H1 (cell line): ENCODE measurements around the gene CCDC182. TPM values are rescaled to one million over a fixed set of nuclear protein-coding genes. Genes with fewer than 3 reads are reported as not detected.

Experiments
- CTCF ChIA-PET: fragments of 300-600 bp; sonication (Branson Sonifier 250); formaldehyde crosslinking; loops from one replicate; lab custom pipeline; 2021; ENCODE audit not compliant: partially characterized antibody; lab: Charles Lee
- POLR2A ChIA-PET: fragments of 300-600 bp; sonication (Branson Sonifier 250); formaldehyde crosslinking; loops from one replicate; lab custom pipeline; 2021; ENCODE audit warnings: inconsistent platforms; ENCODE audit not compliant: partially characterized antibody; lab: Charles Lee
- DNase-seq, 2 experiments: peaks; one replicate each; pipeline versions ENCODE4 v3.0.0 to v3.0.0-alpha.2; 2010 to 2022; ENCODE audit warnings: low spot score in 2 of 2, low read depth in 1 of 2, mixed read lengths in 1 of 2
- FAIRE-seq: peaks from 2 replicates; lab custom pipeline; 2011; peaks lifted over from hg19 to GRCh38; lab: Jason Lieb, UNC
- H2AFZ ChIP-seq: 2 replicates; pipeline ENCODE4 v1.8.1; 2012; ENCODE audit warnings: low read length, inconsistent platforms
- H2AK5ac ChIP-seq: 2 replicates; pipeline ENCODE4 v1.6.1; 2013; ENCODE audit warnings: low read depth, low read length
- H2BK120ac ChIP-seq: replicated peaks from 2 replicates; pipeline ENCODE3; 2013; ENCODE audit warnings: low read depth, low read length, inconsistent platforms
- H2BK12ac ChIP-seq: 2 replicates; pipeline ENCODE4 v1.6.1; 2013; ENCODE audit warnings: low read depth, low read length
- H2BK15ac ChIP-seq: 2 replicates; pipeline ENCODE4 v1.6.1; 2013; ENCODE audit warnings: low read length
- H2BK20ac ChIP-seq: 2 replicates; pipeline ENCODE4 v1.6.1; 2013; ENCODE audit warnings: low read length
- H2BK5ac ChIP-seq: 2 replicates; pipeline ENCODE4 v1.6.1; 2013; ENCODE audit warnings: low read depth, low read length
- H3K14ac ChIP-seq: 2 replicates; pipeline ENCODE4 v1.6.1; 2013; ENCODE audit warnings: inconsistent platforms; ENCODE audit not compliant: insufficient read length
- H3K18ac ChIP-seq: 2 replicates; pipeline ENCODE4 v1.6.1; 2013; ENCODE audit warnings: low read length; ENCODE audit errors: extremely low read depth
- H3K23ac ChIP-seq: 2 replicates; pipeline ENCODE4 v1.6.1; 2013; ENCODE audit warnings: inconsistent platforms; ENCODE audit not compliant: insufficient read length
- H3K23me2 ChIP-seq: 2 replicates; pipeline ENCODE4 v1.6.1; 2013; ENCODE audit warnings: low read depth, low read length
- H3K27ac ChIP-seq: 2 replicates; pipeline ENCODE4 v1.6.1; 2011; ENCODE audit warnings: low read depth, low read length, inconsistent platforms
- H3K27me3 ChIP-seq, 4 experiments: replicated peaks in 1 of 4; 1 replicate in 1 of 4; 2 replicates in 3 of 4; pipeline versions ENCODE4 v1.6.1 to v1.8.1; 2011 to 2013; ENCODE audit warnings: low read length in 3 of 4, mild to moderate bottlenecking in 3 of 4, inconsistent platforms in 2 of 4, mixed read lengths in 2 of 4, moderate library complexity in 1 of 4; ENCODE audit not compliant: control insufficient read depth in 3 of 4, insufficient read depth in 3 of 4; ENCODE audit errors: extremely low read depth in 1 of 4
- H3K36me3 ChIP-seq, 4 experiments: 2 replicates each; pipeline versions ENCODE4 v1.6.1 to v1.8.1; 2011 to 2013; ENCODE audit warnings: mild to moderate bottlenecking in 4 of 4, low read length in 3 of 4, moderate library complexity in 2 of 4, control low read depth in 1 of 4, inconsistent platforms in 1 of 4; ENCODE audit not compliant: insufficient read depth in 4 of 4, control insufficient read depth in 2 of 4
- H3K4ac ChIP-seq: replicated peaks from 2 replicates; pipeline ENCODE3; 2013; ENCODE audit warnings: low read length, low read depth, mixed read lengths, inconsistent platforms; ENCODE audit not compliant: insufficient read length
- H3K4me1 ChIP-seq, 4 experiments: replicated peaks in 1 of 4; 1 replicate in 1 of 4; 2 replicates in 3 of 4; pipeline versions ENCODE4 v1.6.1 to v1.8.1; 2011 to 2013; ENCODE audit warnings: low read length in 3 of 4, inconsistent platforms in 2 of 4, mixed read lengths in 1 of 4; ENCODE audit not compliant: insufficient read depth in 4 of 4, control insufficient read depth in 3 of 4
- H3K4me2 ChIP-seq, 2 experiments: 2 replicates each; pipeline versions ENCODE4 v1.6.1 to v1.8.1; 2011 to 2013; ENCODE audit warnings: low read depth in 2 of 2, low read length in 2 of 2, control low read depth in 1 of 2, inconsistent platforms in 1 of 2, mild to moderate bottlenecking in 1 of 2; ENCODE audit not compliant: insufficient read depth in 1 of 2
- H3K4me3 ChIP-seq, 4 experiments: fragments of 200-600, 300-600 bp in 1 of 4; sonication (generic), shearing (Covaris generic), sonication (Bioruptor Twin) in 1 of 4; 2 replicates each; pipeline versions ENCODE4 v1.5.1 to v1.8.1; 2011 to 2016; ENCODE audit warnings: low read length in 4 of 4, low read depth in 3 of 4, control low read depth in 2 of 4, inconsistent platforms in 2 of 4, mild to moderate bottlenecking in 2 of 4, mixed read lengths in 1 of 4, moderate library complexity in 1 of 4; ENCODE audit not compliant: insufficient read depth in 2 of 4; ENCODE audit errors: extremely low read depth in 1 of 4
- H3K56ac ChIP-seq: replicated peaks from 2 replicates; pipeline ENCODE3; 2013; ENCODE audit warnings: low read depth, mild to moderate bottlenecking, mixed read lengths, low read length, inconsistent platforms; ENCODE audit not compliant: insufficient read length
- H3K79me1 ChIP-seq: 2 replicates; pipeline ENCODE4 v1.6.1; 2013; ENCODE audit warnings: low read depth, low read length, control low read depth
- H3K79me2 ChIP-seq, 2 experiments: 2 replicates each; pipeline versions ENCODE4 v1.6.1 to v1.8.1; 2012 to 2013; ENCODE audit warnings: low read length in 2 of 2, mild to moderate bottlenecking in 2 of 2, inconsistent platforms in 1 of 2; ENCODE audit not compliant: insufficient read depth in 2 of 2, control insufficient read depth in 1 of 2
- H3K9ac ChIP-seq, 4 experiments: replicated peaks in 1 of 4; 1 replicate in 1 of 4; 2 replicates in 3 of 4; pipeline versions ENCODE4 v1.6.1 to v1.8.1; 2011 to 2013; ENCODE audit warnings: low read depth in 3 of 4, low read length in 3 of 4, control low read depth in 2 of 4, mild to moderate bottlenecking in 2 of 4, moderate library complexity in 2 of 4, inconsistent platforms in 1 of 4; ENCODE audit errors: extremely low read depth in 1 of 4
- H3K9me3 ChIP-seq, 2 experiments: 2 replicates each; pipeline versions ENCODE4 v1.6.1 to v1.8.1; 2012 to 2013; ENCODE audit warnings: mild to moderate bottlenecking in 2 of 2, moderate library complexity in 2 of 2, control low read depth in 1 of 2, inconsistent platforms in 1 of 2, low read depth in 1 of 2, low read length in 1 of 2, mixed read lengths in 1 of 2; ENCODE audit not compliant: insufficient read depth in 2 of 2
- H4K20me1 ChIP-seq, 2 experiments: replicated peaks in 1 of 2; 2 replicates each; pipeline versions ENCODE3 to v1.8.1; 2011 to 2013; ENCODE audit warnings: inconsistent platforms in 2 of 2, low read length in 2 of 2, mild to moderate bottlenecking in 1 of 2; ENCODE audit not compliant: insufficient read depth in 2 of 2, control insufficient read depth in 1 of 2
- H4K5ac ChIP-seq: 2 replicates; pipeline ENCODE4 v1.6.1; 2013; ENCODE audit warnings: low read length, low read depth, mixed read lengths, inconsistent platforms; ENCODE audit not compliant: insufficient read length
- H4K8ac ChIP-seq: 2 replicates; pipeline ENCODE4 v1.8.0; 2013; ENCODE audit warnings: mild to moderate bottlenecking, moderate library complexity, low read length, inconsistent platforms; ENCODE audit not compliant: insufficient read depth; ENCODE audit errors: extremely low read depth
- H4K91ac ChIP-seq: replicated peaks from 2 replicates; pipeline ENCODE3; 2013; ENCODE audit warnings: low read length, mixed read lengths, inconsistent platforms; ENCODE audit not compliant: insufficient read length
- BRCA1 ChIP-seq: IDR thresholded peaks from 2 replicates; pipeline ENCODE4 v1.6.1; 2012; ENCODE audit warnings: low read depth, low read length, improper control_type of control experiment
- CHD2 ChIP-seq: IDR thresholded peaks from 2 replicates; pipeline ENCODE4 v1.6.1; 2012; ENCODE audit warnings: low read length, improper control_type of control experiment
- EP300 ChIP-seq, 2 experiments: IDR thresholded peaks; 1 replicate in 1 of 2; 2 replicates in 1 of 2; pipeline ENCODE4 v1.6.1; 2011 to 2012; ENCODE audit warnings: low read depth in 2 of 2, low read length in 2 of 2, mild to moderate bottlenecking in 2 of 2, borderline replicate concordance in 1 of 2, inconsistent platforms in 1 of 2, moderate library complexity in 1 of 2
- GABPA ChIP-seq: IDR thresholded peaks from 2 replicates; pipeline ENCODE4 v1.6.1; 2011; ENCODE audit warnings: mild to moderate bottlenecking, low read length, moderate library complexity, borderline replicate concordance; ENCODE audit not compliant: insufficient read depth
- NRF1 ChIP-seq: IDR thresholded peaks from 2 replicates; pipeline ENCODE4 v1.6.1; 2011; ENCODE audit warnings: mild to moderate bottlenecking, low read depth, low read length, improper control_type of control experiment
- PHF8 ChIP-seq: fragments of 200-600 bp; sonication (generic); conservative IDR thresholded peaks from 2 replicates; pipeline ENCODE4 v1.7.1; 2012; ENCODE audit warnings: low read depth, mild to moderate bottlenecking, inconsistent platforms, low read length, moderate library complexity
- SRF ChIP-seq: IDR thresholded peaks from 2 replicates; pipeline ENCODE4 v1.6.1; 2011; ENCODE audit warnings: mild to moderate bottlenecking, low read depth, low read length, moderate library complexity
- SUZ12 ChIP-seq: fragments of 200-600 bp; sonication (generic); IDR thresholded peaks from 2 replicates; pipeline ENCODE4 v1.6.1; 2012; ENCODE audit warnings: mild to moderate bottlenecking, inconsistent platforms, low read length, moderate library complexity, mixed read lengths
- WGBS, 2 experiments: shearing (Covaris generic) in 1 of 2; methylation state at CpG; one replicate each; pipeline versions ENCODE4 v1.1.6 to v1.1.7; 2013 to 2015; ENCODE audit warnings: low lambda C conversion rate in 2 of 2, mixed read lengths in 2 of 2, inconsistent platforms in 1 of 2, low coverage in 1 of 2, missing lambda C conversion rate in 1 of 2; ENCODE audit not compliant: insufficient replicate concordance in 2 of 2, insufficient coverage in 1 of 2, insufficient read length in 1 of 2; ENCODE audit errors: extremely low coverage in 1 of 2, missing lambda C conversion rate in 1 of 2; 5-methylcytosine and 5-hydroxymethylcytosine counted together
- polyA plus RNA-seq, 7 experiments: library from polyadenylated mRNA; depleted of rRNA in 3 of 7; stranded (reverse) in 5 of 7; unstranded in 2 of 7; fragments of >200 nt in 5 of 7; fragments of 200-250 nt in 2 of 7; gene quantifications; 1 replicate in 5 of 7; 2 replicates in 1 of 7; 4 replicates in 1 of 7; pipeline versions ENCODE4 v1.2.1 to v1.2.3, GENCODE V29; 2011 to 2013; ENCODE audit warnings: missing spikeins in 2 of 7, mixed read lengths in 2 of 7
- total RNA-seq: library from RNA; stranded (reverse); fragmentation: NEBNext Ultra II Directional; extraction: Animal tissue kit (Norgen Biotek cat#: 25700); gene quantifications from 2 replicates; pipeline ENCODE4 v1.2.1, GENCODE V29; 2021
- TF ChIP-seq, protein P1 (sequence below), 3 experiments: IDR thresholded peaks; 1 replicate in 2 of 3; 2 replicates in 1 of 3; pipeline versions ENCODE4 v1.5.1 to v1.6.1; 2011; ENCODE audit warnings: low read length in 3 of 3, mild to moderate bottlenecking in 3 of 3, inconsistent platforms in 2 of 3, low read depth in 1 of 3, moderate library complexity in 1 of 3; ENCODE audit not compliant: insufficient read depth in 1 of 3; ENCODE audit errors: control extremely low read depth in 1 of 3

The CCDC182 gene
- total and polyA plus RNA-seq, 2 of the 8 experiments (the other 6 are each of a cell fraction or from before 2014, with no cell fraction given), result not detected

- Histone ChIP-seq H3K18ac (no peak overlapping the region), H3K56ac (no peak overlapping the region), H3K4me2 (no peak overlapping the region), H3K79me1 (no peaks in the 10 kb centered on the region), H3K9me3 (no peaks in the 10 kb centered on the region), H3K27me3 (no peaks in the 10 kb centered on the region), H3K27ac (no peak overlapping the region), H3K4me1 (no peaks in the 10 kb centered on the region), H3K23me2 (no peaks in the 10 kb centered on the region), H3K4me3 (no peak overlapping the region), H3K9ac (no peak overlapping the region), H4K20me1 (no peaks in the 10 kb centered on the region), H2BK20ac (no peak overlapping the region), H3K36me3 (no peaks in the 10 kb centered on the region), H3K14ac (no peak overlapping the region), H3K23ac (no peak overlapping the region), H2AFZ (no peak overlapping the region), H4K5ac (no peak overlapping the region), H3K4ac (no peak overlapping the region), H2BK5ac (no peak overlapping the region), H2BK120ac (no peak overlapping the region), H4K8ac (no peak overlapping the region), H4K91ac (no peak overlapping the region), H2BK15ac (no peak overlapping the region), H2BK12ac (no peak overlapping the region), H3K79me2 (no peaks in the 10 kb centered on the region), H2AK5ac (no peak overlapping the region)
- TF ChIP-seq EP300 (IDR thresholded peaks at IDR 0.05; ENCODE audit: borderline replicate concordance in 1 of 2, low read depth in 2 of 2, low read length in 2 of 2) (no peak), GABPA (no peak), CHD2 (no peak), SRF (no peak), PHF8 (no peak), NRF1 (no peak), SUZ12 (no peak), BRCA1 (no peak)
- TF ChIP-seq, protein P1, sequence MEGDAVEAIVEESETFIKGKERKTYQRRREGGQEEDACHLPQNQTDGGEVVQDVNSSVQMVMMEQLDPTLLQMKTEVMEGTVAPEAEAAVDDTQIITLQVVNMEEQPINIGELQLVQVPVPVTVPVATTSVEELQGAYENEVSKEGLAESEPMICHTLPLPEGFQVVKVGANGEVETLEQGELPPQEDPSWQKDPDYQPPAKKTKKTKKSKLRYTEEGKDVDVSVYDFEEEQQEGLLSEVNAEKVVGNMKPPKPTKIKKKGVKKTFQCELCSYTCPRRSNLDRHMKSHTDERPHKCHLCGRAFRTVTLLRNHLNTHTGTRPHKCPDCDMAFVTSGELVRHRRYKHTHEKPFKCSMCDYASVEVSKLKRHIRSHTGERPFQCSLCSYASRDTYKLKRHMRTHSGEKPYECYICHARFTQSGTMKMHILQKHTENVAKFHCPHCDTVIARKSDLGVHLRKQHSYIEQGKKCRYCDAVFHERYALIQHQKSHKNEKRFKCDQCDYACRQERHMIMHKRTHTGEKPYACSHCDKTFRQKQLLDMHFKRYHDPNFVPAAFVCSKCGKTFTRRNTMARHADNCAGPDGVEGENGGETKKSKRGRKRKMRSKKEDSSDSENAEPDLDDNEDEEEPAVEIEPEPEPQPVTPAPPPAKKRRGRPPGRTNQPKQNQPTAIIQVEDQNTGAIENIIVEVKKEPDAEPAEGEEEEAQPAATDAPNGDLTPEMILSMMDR (IDR thresholded peaks at IDR 0.05; ENCODE audit: control extremely low read depth in 1 of 3, insufficient read depth in 1 of 3, low read depth in 1 of 3, low read length in 3 of 3), result no peak
- ChIA-PET CTCF (interaction anchor here (1.2 kb wide), 1 partner anchor 21 kb away, joined by 4 read pairs; no protein-coding TSS in a partner anchor), POLR2A (no interaction called here)
- no peak for DNase-seq
- 81% methylated on average over 8 of the region's 8 CpGs; no CpG with 5 or more reads in 1 of the 2 experiments for WGBS, 2 experiments
- no peak for FAIRE-seq
Measured at GRCh38 chr17:57718878-57719277, 26.2 kb downstream of the CCDC182 start.
